Smooth muscle cell (in vitro differentiated cells): ENCODE results near the gene LOXL3. TPM values are rescaled to one million over a fixed set of nuclear protein-coding genes. Genes with fewer than 3 reads are reported as not detected.

Source experiments
- DNase-seq: peaks from one replicate; lab custom pipeline; 2025; ENCODE audit not compliant: unreplicated experiment; lab: John Stamatoyannopoulos, UW
- H2AFZ ChIP-seq: fragments of 200-600 bp; sonication (generic); 2 replicates; pipeline ENCODE4 v1.6.0; 2016; ENCODE audit warnings: antibody characterized with exemption, low read depth, mild to moderate bottlenecking
- H3F3A ChIP-seq: fragments of 200-600 bp; sonication (generic); 2 replicates; pipeline ENCODE4 v1.6.0; 2017; ENCODE audit warnings: antibody characterized with exemption, low read depth
- H3K27ac ChIP-seq: fragments of 200-600 bp; sonication (generic); 2 replicates; pipeline ENCODE4 v1.5.1; 2016; ENCODE audit warnings: low read depth, mild to moderate bottlenecking
- H3K27me3 ChIP-seq: fragments of 200-600 bp; sonication (generic); 2 replicates; pipeline ENCODE4 v1.6.1; 2016; ENCODE audit warnings: low read depth, mild to moderate bottlenecking
- H3K36me3 ChIP-seq: fragments of 200-600 bp; sonication (generic); 2 replicates; pipeline ENCODE4 v1.5.1; 2016; ENCODE audit warnings: low read depth
- H3K4me1 ChIP-seq: fragments of 200-600 bp; sonication (generic); 2 replicates; pipeline ENCODE4 v1.5.1; 2016; ENCODE audit warnings: low read depth
- H3K4me2 ChIP-seq: fragments of 200-600 bp; sonication (generic); 2 replicates; pipeline ENCODE4 v1.6.0; 2016; ENCODE audit warnings: mild to moderate bottlenecking
- H3K4me3 ChIP-seq: fragments of 200-600 bp; sonication (generic); 2 replicates; pipeline ENCODE4 v1.5.1; 2016; ENCODE audit warnings: mild to moderate bottlenecking
- H3K79me2 ChIP-seq: fragments of 200-600 bp; sonication (generic); 2 replicates; pipeline ENCODE4 v1.6.0; 2016; ENCODE audit warnings: low read depth, mild to moderate bottlenecking
- H3K9ac ChIP-seq: fragments of 200-600 bp; sonication (generic); 2 replicates; pipeline ENCODE4 v1.6.0; 2016; ENCODE audit warnings: low read depth
- H3K9me3 ChIP-seq: fragments of 200-600 bp; sonication (generic); replicated peaks from 2 replicates; pipeline ENCODE4 v1.5.1; 2016; ENCODE audit warnings: low read depth
- H4K20me1 ChIP-seq: fragments of 200-600 bp; sonication (generic); 2 replicates; pipeline ENCODE4 v1.6.0; 2016; ENCODE audit warnings: low read depth
- WGBS: methylation state at CpG from one replicate; pipeline ENCODE4 v1.1.7; 2016; ENCODE audit warnings: low lambda C conversion rate; 5-methylcytosine and 5-hydroxymethylcytosine counted together
- polyA plus RNA-seq: library from polyadenylated mRNA; unstranded; fragments of >200 nt; fragmentation: Nextera tagmentation; extraction: Ambion mirVana; gene quantifications from 2 replicates; pipeline ENCODE4 v1.2.1, GENCODE V29; 2016
- total RNA-seq: library from RNA; depleted of rRNA; stranded (reverse); fragments of >200 nt; gene quantifications from 2 replicates; pipeline ENCODE4 v1.2.3, GENCODE V29; 2014
- TF ChIP-seq, protein P1 (sequence below): fragments of 200-600 bp; sonication (generic); IDR thresholded peaks from 2 replicates; pipeline ENCODE4 v1.5.1; 2017; ENCODE audit warnings: borderline replicate concordance, mild to moderate bottlenecking, antibody characterized with exemption; ENCODE audit not compliant: insufficient read depth, poor library complexity, severe bottlenecking

LOXL3 gene
- total and polyA plus RNA-seq, 2 experiments from 2014 or later, result 123 to 190 TPM

DNA sequence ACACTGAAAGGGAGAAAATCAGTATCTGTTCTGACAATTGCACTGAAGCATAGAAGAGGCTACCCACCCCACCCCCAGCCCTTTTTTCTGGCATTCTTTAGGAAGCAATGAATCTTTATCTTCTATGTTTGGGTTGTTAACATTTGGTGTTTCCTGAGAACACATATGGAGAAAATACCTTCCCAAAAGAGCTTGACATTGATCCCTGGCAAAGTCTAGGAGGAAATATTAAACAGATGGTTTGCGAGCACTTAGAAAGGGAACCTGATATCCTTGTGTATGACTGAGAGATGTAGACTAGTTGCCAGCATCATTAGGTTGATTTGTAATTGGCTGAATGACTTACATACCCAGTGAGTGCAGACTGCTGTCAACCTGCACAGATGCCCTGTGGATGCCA lies 43.7 kb upstream of the LOXL3 start:
- TF ChIP-seq, protein P1, sequence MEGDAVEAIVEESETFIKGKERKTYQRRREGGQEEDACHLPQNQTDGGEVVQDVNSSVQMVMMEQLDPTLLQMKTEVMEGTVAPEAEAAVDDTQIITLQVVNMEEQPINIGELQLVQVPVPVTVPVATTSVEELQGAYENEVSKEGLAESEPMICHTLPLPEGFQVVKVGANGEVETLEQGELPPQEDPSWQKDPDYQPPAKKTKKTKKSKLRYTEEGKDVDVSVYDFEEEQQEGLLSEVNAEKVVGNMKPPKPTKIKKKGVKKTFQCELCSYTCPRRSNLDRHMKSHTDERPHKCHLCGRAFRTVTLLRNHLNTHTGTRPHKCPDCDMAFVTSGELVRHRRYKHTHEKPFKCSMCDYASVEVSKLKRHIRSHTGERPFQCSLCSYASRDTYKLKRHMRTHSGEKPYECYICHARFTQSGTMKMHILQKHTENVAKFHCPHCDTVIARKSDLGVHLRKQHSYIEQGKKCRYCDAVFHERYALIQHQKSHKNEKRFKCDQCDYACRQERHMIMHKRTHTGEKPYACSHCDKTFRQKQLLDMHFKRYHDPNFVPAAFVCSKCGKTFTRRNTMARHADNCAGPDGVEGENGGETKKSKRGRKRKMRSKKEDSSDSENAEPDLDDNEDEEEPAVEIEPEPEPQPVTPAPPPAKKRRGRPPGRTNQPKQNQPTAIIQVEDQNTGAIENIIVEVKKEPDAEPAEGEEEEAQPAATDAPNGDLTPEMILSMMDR, result no peak
- H3F3A ChIP-seq, result no peaks in the 10 kb centered on the region
- no peaks in the 10 kb centered on the region for H3K9me3 ChIP-seq
- DNase-seq, result no peak
- H3K4me1 ChIP-seq, result no peaks in the 10 kb centered on the region
- no peak overlapping the region for H3K9ac ChIP-seq
- H3K4me3 ChIP-seq, result no peak overlapping the region
- H3K4me2 ChIP-seq, result no peak overlapping the region
- H3K79me2 ChIP-seq, result no peaks in the 10 kb centered on the region
- no peak overlapping the region for H2AFZ ChIP-seq
- H3K36me3 ChIP-seq, result no peaks in the 10 kb centered on the region
- 70% methylated on average over 1 of the region's 1 CpG for WGBS
- H3K27ac ChIP-seq, result no peak overlapping the region
- H4K20me1 ChIP-seq, result no peaks in the 10 kb centered on the region
- peaks cover 16% of the 10 kb centered on the region for H3K27me3 ChIP-seq

DNA sequence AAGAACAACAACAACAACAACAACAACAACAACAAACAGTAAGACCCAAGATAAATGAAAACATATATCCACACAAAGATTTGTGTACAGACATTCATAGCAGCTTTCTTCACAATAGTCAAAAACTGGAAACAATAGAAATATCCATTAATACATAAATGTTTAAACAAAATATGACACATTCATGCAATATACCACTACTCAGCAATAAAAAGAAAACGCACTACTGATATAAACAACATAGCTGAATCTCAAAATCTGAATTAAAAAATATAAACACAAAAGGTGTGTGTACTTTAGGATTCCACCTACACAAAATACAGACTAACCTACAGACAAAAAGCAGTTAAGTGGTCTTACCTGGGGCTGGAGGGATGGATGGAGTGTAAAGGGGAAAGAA lies 42.8 kb upstream of the LOXL3 start:
- Histone ChIP-seq H3K27me3 (peaks cover 20% of the 10 kb centered on the region), H3K9ac (no peak overlapping the region), H3F3A (no peaks in the 10 kb centered on the region), H4K20me1 (no peaks in the 10 kb centered on the region), H3K36me3 (no peaks in the 10 kb centered on the region), H3K27ac (no peak overlapping the region), H3K4me3 (no peak overlapping the region), H2AFZ (no peak overlapping the region), H3K9me3 (no peaks in the 10 kb centered on the region), H3K4me2 (no peak overlapping the region), H3K79me2 (no peaks in the 10 kb centered on the region), H3K4me1 (no peaks in the 10 kb centered on the region)
- TF ChIP-seq, protein P1, result no peak
- 72% methylated on average over 1 of the region's 1 CpG for WGBS
- DNase-seq, result no peak

DNA sequence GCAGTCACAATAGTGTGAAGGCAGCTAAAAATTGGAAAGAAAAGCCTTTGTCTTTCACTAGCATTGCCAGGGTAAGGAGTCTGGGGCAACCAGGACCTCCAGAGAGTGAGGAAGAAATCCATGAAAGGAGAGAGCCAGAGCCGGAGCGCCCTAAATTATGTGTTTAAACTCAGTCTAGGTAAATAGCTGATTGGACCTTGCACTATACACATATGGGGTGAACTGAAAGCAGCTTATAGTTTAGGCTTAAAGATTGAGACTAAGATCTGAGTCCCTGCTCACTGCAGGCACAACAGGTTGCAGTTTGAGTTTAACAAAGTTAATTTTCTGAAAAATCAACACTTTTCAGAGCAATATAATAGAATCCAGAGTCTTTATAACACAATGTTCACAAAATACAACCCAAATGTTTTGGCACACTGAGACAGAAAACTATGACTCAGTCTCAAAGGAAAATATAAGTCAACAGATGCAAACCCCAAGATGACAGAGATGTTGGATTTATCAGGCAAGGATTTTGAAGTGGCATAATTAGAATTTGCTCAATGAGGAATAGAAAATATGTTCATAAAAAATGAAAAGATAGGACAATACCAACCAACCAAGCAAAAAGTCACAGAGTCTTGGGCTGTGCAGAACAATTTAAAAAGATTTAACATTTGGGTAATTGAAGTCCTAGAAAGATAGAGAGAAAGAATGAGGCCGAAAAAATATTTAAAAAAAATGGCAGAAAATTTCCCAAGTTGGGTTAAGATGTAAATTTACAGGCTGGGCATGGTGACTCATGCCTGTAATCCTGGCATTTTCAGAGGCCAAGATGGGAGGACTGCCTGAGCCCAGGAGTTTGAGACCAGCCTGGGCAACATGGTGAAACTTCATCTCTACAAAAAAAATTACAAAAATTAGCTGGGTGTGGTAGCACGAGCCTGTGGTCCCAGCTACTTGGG lies 40.4 kb upstream of the LOXL3 start:
- Histone ChIP-seq H4K20me1 (no peaks in the 10 kb centered on the region), H3K4me2 (no peak overlapping the region), H3K4me3 (no peak overlapping the region), H3K36me3 (no peaks in the 10 kb centered on the region), H3K79me2 (no peaks in the 10 kb centered on the region), H3K9ac (no peak overlapping the region), H3F3A (no peaks in the 10 kb centered on the region), H2AFZ (no peak overlapping the region), H3K27me3 (peaks cover 31% of the 10 kb centered on the region), H3K9me3 (no peaks in the 10 kb centered on the region), H3K4me1 (no peaks in the 10 kb centered on the region), H3K27ac (no peak overlapping the region)
- TF ChIP-seq, protein P1, result no peak
- DNase-seq, result no peak
- WGBS, result 89% methylated on average over 4 of the region's 4 CpGs
